ENCODE data around the gene SKI.

- no peak for TF ChIP-seq YY1 (IDR thresholded peaks at IDR 0.05; ENCODE audit: insufficient read depth, insufficient read length)
- no peak for TF ChIP-seq ZNF274 (IDR thresholded peaks at IDR 0.05; ENCODE audit: low read depth, low read length)
- TF ChIP-seq SUZ12 (IDR thresholded peaks at IDR 0.05; ENCODE audit: extremely low read depth, insufficient read depth, insufficient read length): no peak
These were observed 23.7 kb downstream of the SKI start for GRCh38 chr1:2251786-2252185.
